ENCODE measurements around the gene S100A10.
A peak's percentile ranks its signal among the peaks of the same experiment; 100 is the strongest.

Gene S100A10

GRCh38 chr1:152002960-152003359 lies 9.3 kb upstream of the S100A10 start:
- Histone ChIP-seq H4K20me1 (ENCODE audit: low read depth, low read length) (no peaks in the 10 kb centered on the region), H3K4me3 (ENCODE audit: insufficient read depth, low read length, poor library complexity, severe bottlenecking) (no peak overlapping the region), H3K9me3 (ENCODE audit: insufficient read depth, low read length) (no peaks in the 10 kb centered on the region), H3K27ac (ENCODE audit: low read depth, low read length) (no peak overlapping the region), H3K4me2 (ENCODE audit: low read depth, low read length, poor library complexity, severe bottlenecking) (no peak overlapping the region), H2AFZ (ENCODE audit: low read depth, low read length, severe bottlenecking) (no peak overlapping the region), H3K27me3 (ENCODE audit: low read length) (no peaks in the 10 kb centered on the region), H3K36me3 (ENCODE audit: low read length) (no peaks in the 10 kb centered on the region), H3K9ac (ENCODE audit: low read length) (no peak overlapping the region), H3F3A (ENCODE audit: insufficient read depth) (no peaks in the 10 kb centered on the region), H3K9me2 (replicated peaks; ENCODE audit: insufficient read depth, low read length) (no peaks in the 10 kb centered on the region), H3K79me2 (ENCODE audit: insufficient read depth, low read length) (no peaks in the 10 kb centered on the region)
- TF ChIP-seq CTCF (IDR thresholded peaks at IDR 0.05; ENCODE audit: insufficient read depth, low read length, poor library complexity, severe bottlenecking) (no peak), EZH2phosphoT487 (conservative IDR thresholded peaks at IDR 0.05; ENCODE audit: low read length) (no peak)

GRCh38 chr1:152001631-152002584 lies 8.2 kb upstream of the S100A10 start:
- H3K27me3 ChIP-seq (ENCODE audit: low read length): no peaks in the 10 kb centered on the region
- no peaks in the 10 kb centered on the region for H3K36me3 ChIP-seq (ENCODE audit: low read length)
- H3K79me2 ChIP-seq (ENCODE audit: insufficient read depth, low read length): no peaks in the 10 kb centered on the region
- H3K9me3 ChIP-seq (ENCODE audit: insufficient read depth, low read length): no peaks in the 10 kb centered on the region
- TF ChIP-seq EZH2phosphoT487 (conservative IDR thresholded peaks at IDR 0.05; ENCODE audit: low read length) (no peak), CTCF (IDR thresholded peaks at IDR 0.05; ENCODE audit: insufficient read depth, low read length, poor library complexity, severe bottlenecking) (peak; percentile 81)
- no peaks in the 10 kb centered on the region for H3K9me2 ChIP-seq (replicated peaks; ENCODE audit: insufficient read depth, low read length)
- H3K4me2 ChIP-seq (ENCODE audit: low read depth, low read length, poor library complexity, severe bottlenecking): no peak overlapping the region
- no peak overlapping the region for H3K9ac ChIP-seq (ENCODE audit: low read length)
- H4K20me1 ChIP-seq (ENCODE audit: low read depth, low read length): no peaks in the 10 kb centered on the region
- no peaks in the 10 kb centered on the region for H3F3A ChIP-seq (ENCODE audit: insufficient read depth)
- H2AFZ ChIP-seq (ENCODE audit: low read depth, low read length, severe bottlenecking): no peak overlapping the region
- no peak overlapping the region for H3K27ac ChIP-seq (ENCODE audit: low read depth, low read length)
- no peak overlapping the region for H3K4me3 ChIP-seq (ENCODE audit: insufficient read depth, low read length, poor library complexity, severe bottlenecking)

- H3K4me2 ChIP-seq (ENCODE audit: low read depth, low read length, poor library complexity, severe bottlenecking): no peak overlapping the region
- no peak overlapping the region for H3K27ac ChIP-seq (ENCODE audit: low read depth, low read length)
- H3K79me2 ChIP-seq (ENCODE audit: insufficient read depth, low read length): no peaks in the 10 kb centered on the region
- H3K9me2 ChIP-seq (replicated peaks; ENCODE audit: insufficient read depth, low read length): no peaks in the 10 kb centered on the region
- H3K36me3 ChIP-seq (ENCODE audit: low read length): no peaks in the 10 kb centered on the region
- no peak for TF ChIP-seq CTCF (IDR thresholded peaks at IDR 0.05; ENCODE audit: insufficient read depth, low read length, poor library complexity, severe bottlenecking)
- TF ChIP-seq EZH2phosphoT487 (conservative IDR thresholded peaks at IDR 0.05; ENCODE audit: low read length): no peak
- H3F3A ChIP-seq (ENCODE audit: insufficient read depth): peaks cover 1% of the 10 kb centered on the region
- H4K20me1 ChIP-seq (ENCODE audit: low read depth, low read length): no peaks in the 10 kb centered on the region
- H3K9ac ChIP-seq (ENCODE audit: low read length): no peak overlapping the region
- H3K27me3 ChIP-seq (ENCODE audit: low read length): no peaks in the 10 kb centered on the region
- no peak overlapping the region for H3K4me3 ChIP-seq (ENCODE audit: insufficient read depth, low read length, poor library complexity, severe bottlenecking)
- H3K9me3 ChIP-seq (ENCODE audit: insufficient read depth, low read length): no peaks in the 10 kb centered on the region
- H2AFZ ChIP-seq (ENCODE audit: low read depth, low read length, severe bottlenecking): no peak overlapping the region
Observed at GRCh38 chr1:152000964-152001630, 7.4 kb upstream of the S100A10 start.
